CD4-positive, alpha-beta T cell treated with Interleukin-4 for 1 hour (primary cell): ENCODE results near the gene SLC41A3.
"Not testable (repeated sequence)": the region's sequence is repeated elsewhere in the genome, so short reads cannot be mapped to it uniquely, and the experiment has no call there.

Experiments
- DNase-seq, 2 donors: peaks; one replicate each; pipeline ENCODE4 v3.0.0-alpha.2; 2020 to 2022

Gene SLC41A3

GRCh38 chr3:126082362-126083137 lies 1.4 kb downstream of the SLC41A3 start:
- DNase-seq: no peak

GRCh38 chr3:126081618-126082361 lies 2.1 kb downstream of the SLC41A3 start:
- DNase-seq: peak in 1 of 2 donors; percentile 10

- no peak for DNase-seq
Observed at GRCh38 chr3:126080970-126081369, 3.0 kb downstream of the SLC41A3 start.

- no peak for DNase-seq
Observed at GRCh38 chr3:126078866-126079265, 5.1 kb downstream of the SLC41A3 start.

- DNase-seq: no peak
Observed at GRCh38 chr3:126077754-126078153, 6.2 kb downstream of the SLC41A3 start.

- no peak for DNase-seq
Observed at GRCh38 chr3:126076140-126076539, 7.8 kb downstream of the SLC41A3 start.

- no peak for DNase-seq
Observed at GRCh38 chr3:126070146-126070545, 13.8 kb downstream of the SLC41A3 start.

- DNase-seq: no peak
Observed at GRCh38 chr3:126067959-126068358, 16.0 kb downstream of the SLC41A3 start.

- not testable (repeated sequence) for DNase-seq
Observed at GRCh38 chr3:126066676-126067075, 17.2 kb downstream of the SLC41A3 start.

GRCh38 chr3:126065876-126066275 lies 18.0 kb downstream of the SLC41A3 start:
- no peak for DNase-seq

- no peak for DNase-seq
Observed at GRCh38 chr3:126064627-126065258, 19.2 kb downstream of the SLC41A3 start.

- DNase-seq: no peak
Observed at GRCh38 chr3:126063358-126063965, 20.5 kb downstream of the SLC41A3 start.

GRCh38 chr3:126061301-126062032 lies 22.5 kb downstream of the SLC41A3 start:
- no peak for DNase-seq

- no peak for DNase-seq
Observed at GRCh38 chr3:126060613-126061145, 23.2 kb downstream of the SLC41A3 start.

GRCh38 chr3:126058666-126059065 lies 25.3 kb downstream of the SLC41A3 start:
- DNase-seq: no peak

GRCh38 chr3:126057936-126058335 lies 26.0 kb downstream of the SLC41A3 start:
- no peak for DNase-seq

GRCh38 chr3:126057501-126057819 lies 26.5 kb downstream of the SLC41A3 start:
- no peak for DNase-seq

- DNase-seq: no peak
Observed at GRCh38 chr3:126056681-126057500, 27.0 kb downstream of the SLC41A3 start.

GRCh38 chr3:126056088-126056487 lies 27.8 kb downstream of the SLC41A3 start:
- DNase-seq: no peak

GRCh38 chr3:126054870-126055269 lies 29.1 kb downstream of the SLC41A3 start:
- DNase-seq: no peak

GRCh38 chr3:126053949-126054569 lies 29.9 kb downstream of the SLC41A3 start:
- no peak for DNase-seq
